Jurkat, Clone E6-1 (cell line): ENCODE measurements around the gene PER1.
A peak's percentile ranks its signal among the peaks of the same experiment; 100 is the strongest.

ENCODE experiments used
- DNase-seq: peaks from one replicate; pipeline ENCODE4 v3.0.0-alpha.2; 2011; ENCODE audit warnings: low read depth, low spot score
- H3K4me3 ChIP-seq: 2 replicates; pipeline ENCODE4 v1.5.1; 2011; ENCODE audit warnings: mild to moderate bottlenecking, low read length, control low read depth, moderate library complexity

Gene PER1

DNA sequence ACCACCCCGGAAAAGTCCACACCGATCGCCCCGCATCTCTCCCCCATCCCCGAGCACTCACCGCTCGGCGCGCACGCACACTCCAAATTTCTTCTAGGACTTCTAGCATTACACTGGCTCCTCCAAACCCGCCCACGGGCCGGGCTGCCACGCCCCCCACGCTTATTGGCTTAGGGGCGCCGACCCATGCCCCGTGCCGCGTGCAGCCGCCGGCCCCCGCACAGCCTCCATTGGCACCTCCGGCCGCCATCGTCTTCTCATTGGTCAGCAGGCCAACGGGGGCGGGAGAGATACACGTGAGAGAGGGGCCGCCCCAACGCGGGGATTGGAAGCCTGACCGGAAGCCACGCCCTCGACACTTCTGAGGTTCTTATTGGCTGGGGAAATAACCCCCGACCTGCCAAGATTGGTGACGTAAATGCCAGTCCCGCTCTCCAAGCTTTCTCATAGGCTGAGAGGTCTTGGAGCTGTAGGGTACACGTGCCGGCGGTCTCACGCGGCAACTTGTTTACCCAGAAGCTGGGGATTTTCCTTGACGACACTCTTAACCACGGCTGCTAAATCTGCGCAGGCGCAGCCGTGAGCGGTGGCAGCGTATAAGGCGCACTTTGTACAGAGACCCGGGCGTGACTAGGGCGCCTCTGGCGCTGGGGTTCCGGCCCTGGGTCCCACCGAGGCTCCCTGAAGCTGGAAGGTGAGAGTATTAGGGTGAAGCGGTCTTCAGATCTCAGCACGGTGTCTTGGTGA, 4.2 kb upstream of the PER1 start:
- peak overlapping the region; percentile 73 for H3K4me3 ChIP-seq
- DNase-seq: peak; percentile 100

DNA sequence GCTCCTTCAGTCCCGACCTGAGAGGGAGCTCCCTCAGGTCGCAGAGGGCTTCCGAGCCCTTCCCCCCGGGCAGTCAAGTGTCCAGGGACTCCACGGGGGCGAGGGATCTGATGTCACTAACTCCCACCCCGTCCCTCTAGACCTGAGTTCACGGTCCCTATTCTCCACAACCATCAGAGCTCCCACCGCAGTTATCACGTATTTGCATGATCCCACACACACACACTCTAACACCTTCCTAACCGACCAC, 3.7 kb upstream of the PER1 start:
- no peak for DNase-seq
- peak overlapping the region; percentile 73 for H3K4me3 ChIP-seq

DNA sequence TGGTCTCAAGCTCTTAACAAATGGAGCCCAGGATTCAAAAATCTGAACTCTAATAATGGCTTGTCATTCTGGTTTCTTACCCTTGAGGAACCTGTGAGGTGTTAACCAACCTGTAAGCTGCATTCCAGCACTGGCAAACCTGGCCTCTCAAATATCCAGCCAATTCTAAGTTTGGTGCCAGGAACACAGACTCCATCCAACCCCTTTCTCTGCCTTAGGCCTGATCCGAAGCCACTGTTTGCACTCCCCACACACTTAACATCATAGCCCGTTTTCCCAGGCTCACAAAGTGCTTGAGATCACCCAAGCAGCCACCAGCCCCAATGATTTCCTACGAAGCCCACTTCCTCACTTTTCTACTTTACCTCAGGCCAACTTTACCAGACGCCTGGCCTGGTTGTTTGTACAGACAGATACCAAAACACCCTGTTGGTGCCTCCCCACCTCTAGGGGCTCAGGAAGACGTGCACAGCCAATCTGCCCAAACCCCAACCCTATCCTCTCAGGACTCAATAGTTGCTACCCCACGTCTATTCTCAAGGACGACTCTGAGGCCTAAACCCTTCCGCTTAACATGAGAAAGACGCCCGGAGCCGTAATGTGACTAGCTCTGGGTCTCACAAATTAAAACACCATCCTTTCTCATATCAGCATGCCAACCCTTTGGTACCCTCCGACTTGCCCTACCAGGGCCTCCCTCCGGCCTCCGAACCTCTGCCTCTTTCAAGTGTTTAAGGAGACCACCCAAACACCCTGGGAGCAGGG, 3.2 kb upstream of the PER1 start:
- no peak for DNase-seq
- peak overlapping the region; percentile 73 for H3K4me3 ChIP-seq

DNA sequence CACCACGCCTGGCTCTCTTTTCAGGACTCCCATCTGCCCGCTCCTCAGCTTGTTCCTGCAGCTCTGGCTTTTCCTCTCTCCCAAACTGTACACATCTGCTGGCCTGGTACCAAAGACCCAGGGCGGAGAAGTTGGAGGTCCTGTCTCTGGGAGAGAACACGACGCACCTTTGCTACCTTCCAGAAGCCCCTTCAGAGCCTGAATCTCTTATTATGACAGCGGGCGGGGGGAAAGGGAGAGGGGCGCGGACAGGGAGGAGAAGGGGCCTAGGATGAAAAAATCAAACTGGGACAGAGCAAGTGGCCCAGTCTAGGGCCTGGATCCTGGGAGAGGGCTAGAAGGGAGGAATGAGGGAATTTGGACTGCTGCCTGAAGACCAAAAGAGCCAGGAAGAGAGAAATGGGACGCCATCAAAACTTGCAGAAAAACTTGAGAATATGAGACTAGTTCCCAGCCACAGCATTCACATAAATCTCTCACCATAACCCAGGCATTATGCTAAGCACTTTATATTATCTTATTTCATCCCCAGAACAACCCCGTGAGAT, 2.5 kb upstream of the PER1 start:
- DNase-seq: no peak
- H3K4me3 ChIP-seq: no peak overlapping the region

DNA sequence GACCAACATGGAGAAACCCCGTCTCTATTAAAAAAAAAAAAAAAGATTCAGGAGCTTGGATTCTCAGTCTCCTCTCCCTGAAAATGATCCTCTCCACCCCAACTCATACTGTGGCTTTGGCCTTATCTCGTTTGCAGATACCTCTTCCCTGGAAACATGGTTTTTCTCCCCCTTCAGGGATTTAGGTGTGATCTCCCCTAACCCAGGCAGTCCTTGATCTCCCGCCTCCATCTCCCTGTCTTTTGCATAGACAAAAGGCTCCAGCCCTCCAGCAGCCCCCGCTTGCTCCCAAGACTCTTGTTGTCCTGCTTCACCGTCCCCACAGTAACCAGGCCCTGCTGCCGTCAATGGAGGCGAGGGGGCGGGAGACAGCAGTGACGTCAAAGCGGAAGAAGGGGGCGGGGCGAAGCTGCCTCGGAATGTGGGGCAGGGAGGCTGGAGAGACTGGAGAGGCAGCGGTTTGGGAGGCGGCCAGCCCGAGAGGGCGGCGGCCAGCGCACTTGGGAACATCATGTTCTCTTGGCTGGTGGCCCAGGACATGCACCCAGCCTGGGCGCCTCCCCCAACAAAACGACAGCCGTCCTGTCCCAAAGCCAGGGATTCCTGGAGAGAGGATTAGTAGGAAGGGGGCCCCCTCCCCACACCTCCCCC, 1.9 kb upstream of the PER1 start:
- no peak for DNase-seq
- H3K4me3 ChIP-seq: peak overlapping the region; percentile 28; the same call in 1 of the 2 replicates

DNA sequence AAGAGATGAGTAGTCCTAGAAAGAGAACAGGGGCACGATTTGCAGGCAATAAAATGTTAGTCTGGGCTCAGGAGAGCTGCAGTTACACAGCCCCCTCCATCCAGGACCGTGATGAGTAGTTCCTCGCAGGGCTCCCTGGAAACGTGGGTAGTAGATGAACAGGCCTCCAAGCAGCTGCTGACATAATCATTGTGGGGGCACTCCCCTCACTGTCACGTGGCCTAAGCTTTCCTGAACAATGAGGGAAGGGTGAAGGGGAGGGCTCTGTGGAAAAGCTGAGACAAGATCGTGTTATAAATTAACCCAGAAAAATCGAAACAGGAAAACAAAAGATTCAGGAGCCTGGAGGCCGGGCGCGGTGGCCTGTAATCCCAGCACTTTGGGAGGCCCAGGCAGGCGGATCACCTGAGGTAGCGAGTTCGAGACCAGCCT, 1.3 kb upstream of the PER1 start:
- DNase-seq: no peak
- no peak overlapping the region for H3K4me3 ChIP-seq

DNA sequence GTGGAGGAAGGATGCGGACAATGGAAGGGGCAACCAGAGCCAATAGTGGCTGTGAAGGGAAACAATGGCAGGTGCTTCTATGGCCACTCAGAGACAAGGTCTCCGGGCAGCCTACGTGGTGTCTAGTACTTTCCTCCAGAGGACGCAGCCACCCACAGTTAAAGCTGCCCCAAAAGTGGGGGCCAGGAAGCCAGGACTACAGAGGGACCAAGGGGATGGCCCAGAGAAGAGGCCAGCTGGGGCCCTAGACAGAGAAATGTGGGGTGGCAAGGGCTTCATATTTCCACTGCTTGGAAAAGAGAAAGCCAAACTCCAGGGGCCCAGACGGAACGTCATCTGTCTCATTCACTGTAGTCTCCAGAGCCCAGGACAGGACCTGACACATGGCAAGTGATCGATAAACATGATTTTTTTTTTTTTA, 837 bp upstream of the PER1 start:
- DNase-seq: no peak
- peak overlapping the region; percentile 95 for H3K4me3 ChIP-seq

DNA sequence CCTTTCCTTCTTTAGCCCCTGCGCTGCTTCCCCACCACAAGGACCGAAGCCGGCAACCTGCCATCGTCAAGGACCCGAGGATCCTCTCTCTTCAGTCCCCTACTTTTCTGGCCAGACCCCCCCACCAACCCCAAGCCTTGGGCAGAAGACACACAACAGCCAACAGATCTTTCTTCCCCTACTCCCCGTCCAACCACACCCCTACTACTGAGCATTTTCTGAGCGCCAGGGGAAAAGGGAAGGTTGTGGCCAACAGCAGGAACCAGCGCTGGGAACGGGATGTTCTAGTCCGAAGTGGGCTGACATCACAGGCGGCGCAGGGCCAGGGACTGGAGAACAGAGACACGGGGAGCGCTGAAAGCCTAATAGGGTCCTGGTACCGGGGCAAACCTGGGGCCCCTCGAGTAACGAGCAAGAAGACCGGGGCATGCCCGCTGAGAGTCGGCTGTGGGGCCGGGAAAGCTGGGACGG, 528 bp downstream of the PER1 start:
- H3K4me3 ChIP-seq: peak overlapping the region; percentile 95
- no peak for DNase-seq

DNA sequence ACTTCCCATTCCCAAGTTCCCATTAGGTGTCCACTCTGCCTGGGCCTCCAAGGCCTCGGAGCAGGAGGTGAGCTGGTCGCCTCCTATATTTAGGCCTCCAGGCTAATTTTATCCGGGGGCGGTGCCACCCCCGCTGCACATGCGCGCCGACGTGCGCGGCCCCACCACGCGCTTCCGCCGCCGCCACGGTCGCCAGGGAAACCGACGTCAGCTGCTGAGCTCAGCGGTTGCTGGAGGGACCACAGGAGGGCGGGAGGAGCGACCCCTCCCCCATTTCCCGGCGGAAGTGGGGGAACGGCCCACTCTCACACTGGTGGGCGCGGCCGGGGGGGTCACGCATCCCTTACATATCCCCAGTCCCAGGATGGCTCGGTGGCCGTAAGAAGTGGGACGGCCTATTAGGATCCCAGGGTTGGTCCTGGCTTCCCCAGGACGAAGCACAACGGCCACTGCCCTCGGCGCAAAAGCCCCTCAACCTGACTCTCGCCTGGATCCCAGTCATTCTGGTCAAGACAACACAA, 1.0 kb downstream of the PER1 start:
- peak overlapping the region; percentile 95 for H3K4me3 ChIP-seq
- DNase-seq: peak; percentile 87

DNA sequence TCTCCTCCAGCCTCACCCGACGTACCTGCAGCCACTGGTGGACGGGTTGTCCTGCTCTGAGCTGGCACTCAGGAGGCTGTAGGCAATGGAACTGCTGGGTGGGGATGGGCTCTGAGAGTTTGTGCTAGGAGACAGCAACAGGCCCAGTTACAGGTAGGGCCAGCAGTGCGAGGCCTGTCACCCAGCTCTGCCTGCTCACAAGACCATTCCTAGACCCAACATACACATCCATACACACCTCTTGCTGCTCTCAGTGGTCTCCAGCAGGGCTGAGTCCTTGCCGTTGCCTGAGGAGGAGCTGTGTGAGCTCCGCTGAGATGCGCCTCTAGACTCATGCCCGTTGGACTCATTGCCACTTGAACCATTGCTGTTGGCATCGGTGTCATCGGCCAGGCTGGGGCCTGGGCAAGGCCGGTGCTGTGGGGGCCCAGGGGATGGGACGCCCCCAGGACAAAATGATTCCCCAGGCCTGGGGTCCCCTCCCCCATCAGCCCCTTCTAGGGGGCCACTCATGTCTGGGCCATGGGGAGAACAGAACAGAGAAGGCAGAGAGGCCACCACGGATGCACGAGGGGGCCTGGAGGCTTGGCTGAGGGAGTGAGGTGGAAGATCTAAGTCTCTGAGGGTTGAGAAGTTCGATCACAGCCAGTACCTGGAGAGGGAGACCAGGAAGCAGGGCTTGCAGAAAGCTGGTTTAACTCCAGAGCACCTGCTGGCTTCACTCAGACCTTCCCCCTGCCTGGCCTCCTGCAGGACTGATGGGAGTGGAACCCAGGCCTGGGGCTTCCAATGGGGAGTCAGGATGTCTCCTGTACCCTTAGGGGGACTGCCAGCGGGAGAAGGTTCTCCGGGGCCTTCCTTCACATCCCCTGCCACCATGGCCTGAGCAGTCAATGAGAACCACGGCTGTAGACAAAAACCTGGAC, 1.7 kb downstream of the PER1 start:
- DNase-seq: no peak
- peak overlapping the region; percentile 95 for H3K4me3 ChIP-seq

DNA sequence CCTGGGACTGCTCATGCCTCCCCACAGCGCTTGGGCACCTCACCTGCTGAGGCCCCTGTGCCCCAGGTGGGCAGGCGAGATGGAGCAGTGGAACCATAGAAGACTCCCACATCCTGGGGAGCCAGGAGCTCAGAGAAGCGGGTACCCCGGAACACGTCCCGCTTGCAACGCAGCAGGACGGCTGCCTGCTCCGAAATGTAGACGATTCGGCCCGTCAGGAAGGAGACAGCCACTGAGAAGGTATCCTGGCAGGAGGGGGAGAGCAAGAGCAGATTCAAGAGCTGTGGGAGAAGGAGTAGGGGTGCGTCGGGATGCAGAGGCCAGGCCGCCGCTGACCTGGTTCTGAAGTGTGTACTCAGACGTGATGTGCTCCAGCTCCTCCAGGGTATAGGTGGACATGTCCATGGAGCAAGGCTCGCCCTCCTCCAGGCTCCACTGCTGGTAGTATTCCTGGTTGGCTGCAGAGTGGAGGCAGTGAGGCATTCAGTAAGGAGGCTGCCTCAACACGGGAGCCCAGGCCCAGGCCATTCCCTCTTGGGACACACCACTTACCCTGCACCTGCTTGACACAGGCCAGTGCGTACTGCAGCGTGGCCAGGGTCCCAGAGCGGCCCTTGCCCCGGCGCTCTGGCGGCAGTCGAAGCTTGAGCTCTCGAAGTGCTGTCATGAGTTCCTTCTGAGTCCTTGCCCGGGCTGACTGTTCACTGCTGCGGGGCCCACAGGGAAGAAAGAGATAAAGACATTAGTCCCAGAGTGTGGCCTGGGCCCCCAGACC, 2.6 kb downstream of the PER1 start:
- no peak for DNase-seq
- no peak overlapping the region for H3K4me3 ChIP-seq

DNA sequence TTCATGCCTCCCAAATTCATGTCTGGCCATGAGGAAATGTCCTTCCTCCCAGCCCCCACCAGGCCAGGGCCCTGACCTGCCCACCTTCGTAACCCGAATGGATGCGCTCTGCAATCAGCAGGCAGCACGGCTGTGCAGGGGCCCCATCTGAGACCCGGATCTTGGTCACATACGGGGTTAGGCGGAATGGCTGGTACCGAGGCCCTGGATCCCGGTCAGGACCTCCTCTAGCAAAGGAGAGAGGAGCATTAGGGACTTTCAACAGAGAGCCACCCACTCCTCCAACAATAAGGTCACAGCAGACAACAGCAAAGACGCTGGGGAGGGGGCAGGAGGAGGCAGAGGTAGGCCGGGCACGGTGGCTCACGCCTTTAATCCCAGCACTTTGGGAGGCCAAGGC, 3.6 kb downstream of the PER1 start:
- no peak for DNase-seq
- H3K4me3 ChIP-seq: no peak overlapping the region

DNA sequence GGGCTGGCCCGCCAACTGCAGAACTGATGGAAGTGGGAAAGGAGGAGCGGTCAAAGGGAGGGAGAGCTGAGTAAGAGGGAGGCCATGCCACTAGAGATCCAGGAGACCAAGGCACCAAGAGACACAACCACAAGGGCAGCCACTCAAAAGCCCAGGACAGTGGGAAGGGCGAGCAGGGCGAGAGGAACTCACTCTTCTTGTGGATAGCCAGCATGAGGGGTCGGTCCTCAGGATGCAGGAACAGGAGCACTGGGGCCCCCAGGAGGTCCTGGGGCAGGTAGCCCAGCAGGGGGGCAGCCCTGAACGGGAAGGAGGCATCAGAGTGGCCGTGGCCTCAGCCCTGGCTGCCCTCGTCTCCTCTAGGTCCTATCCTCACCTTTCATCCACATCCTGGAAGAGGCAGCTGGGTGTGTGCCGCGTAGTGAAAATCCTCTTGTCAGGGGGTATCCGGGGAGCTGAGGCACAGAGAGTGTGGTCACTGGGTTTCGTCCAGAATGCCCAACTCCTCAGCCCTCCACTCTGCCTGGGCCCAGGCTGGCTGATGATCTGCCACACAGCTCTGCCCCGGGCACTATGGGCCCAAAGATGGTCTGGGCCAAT, 4.3 kb downstream of the PER1 start:
- DNase-seq: no peak
- H3K4me3 ChIP-seq: no peak overlapping the region

DNA sequence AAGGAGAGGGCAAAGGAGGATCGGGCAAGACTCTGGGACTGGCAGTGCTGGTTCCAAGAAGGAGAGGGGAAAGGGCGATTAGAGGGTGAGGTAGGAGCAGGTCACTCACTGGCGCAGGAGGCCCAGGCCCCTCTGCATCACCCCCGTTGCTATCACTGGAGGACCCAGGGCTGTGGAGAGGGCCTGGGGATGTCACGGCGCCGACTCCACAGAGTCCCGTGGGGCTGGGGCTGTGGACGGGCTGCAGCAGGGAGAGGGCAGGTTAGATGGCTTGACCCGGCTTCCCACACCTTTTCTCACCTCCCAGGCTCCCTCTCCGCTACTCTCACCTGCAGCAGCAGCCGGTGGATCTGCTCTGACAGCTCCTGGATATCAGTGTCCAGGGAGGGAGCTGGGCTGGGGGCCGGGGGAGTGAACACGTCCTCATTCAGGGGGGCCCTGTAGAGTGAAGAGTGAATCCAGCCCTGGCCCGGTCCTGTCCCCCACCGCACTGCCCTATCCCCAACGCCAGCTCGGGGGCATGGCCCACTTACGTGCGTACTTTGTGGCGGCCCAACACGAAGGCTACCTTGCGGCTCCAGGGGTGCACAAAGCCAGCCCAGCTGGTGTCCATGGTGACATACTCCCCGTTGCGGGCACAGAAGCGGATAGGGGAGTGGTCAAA, 4.9 kb downstream of the PER1 start:
- no peak for DNase-seq
- H3K4me3 ChIP-seq: no peak overlapping the region

DNA sequence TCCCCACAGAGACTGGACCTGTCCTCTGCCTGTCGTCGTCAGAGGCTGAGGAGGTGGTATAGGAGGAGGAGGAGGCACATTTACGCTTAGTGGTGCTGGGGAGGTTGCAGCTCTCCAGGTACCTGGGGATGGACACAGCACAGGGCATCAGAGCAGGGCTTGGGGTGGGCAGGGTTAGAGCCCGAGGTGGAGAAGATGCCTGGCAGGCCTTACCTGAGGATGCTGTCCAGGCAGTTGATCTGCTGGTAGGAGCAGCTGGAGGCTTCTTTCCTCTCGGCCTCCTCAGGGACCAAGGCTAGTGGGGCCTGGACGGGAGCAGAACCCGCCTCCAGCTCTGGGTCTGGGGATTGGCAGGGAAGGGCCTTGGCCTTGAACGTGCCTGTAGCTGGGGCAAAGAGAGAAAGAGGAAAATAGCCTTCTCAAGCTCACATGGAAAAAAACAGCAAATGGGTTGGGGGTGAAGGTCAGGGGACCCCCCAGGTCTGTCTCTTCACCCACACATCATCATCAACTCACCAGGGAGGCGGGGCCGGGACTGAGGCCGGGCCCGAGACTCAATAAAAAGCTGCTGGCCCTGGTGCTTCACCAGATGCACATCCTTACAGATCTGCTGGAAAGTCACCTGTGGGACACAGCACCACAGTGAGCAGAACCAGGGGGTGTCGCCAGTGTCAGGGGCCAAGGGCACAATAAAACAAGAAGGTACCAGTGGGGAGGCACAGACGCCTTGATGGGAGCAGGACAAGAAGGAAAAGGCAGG, 5.6 kb downstream of the PER1 start:
- no peak overlapping the region for H3K4me3 ChIP-seq
- DNase-seq: no peak

DNA sequence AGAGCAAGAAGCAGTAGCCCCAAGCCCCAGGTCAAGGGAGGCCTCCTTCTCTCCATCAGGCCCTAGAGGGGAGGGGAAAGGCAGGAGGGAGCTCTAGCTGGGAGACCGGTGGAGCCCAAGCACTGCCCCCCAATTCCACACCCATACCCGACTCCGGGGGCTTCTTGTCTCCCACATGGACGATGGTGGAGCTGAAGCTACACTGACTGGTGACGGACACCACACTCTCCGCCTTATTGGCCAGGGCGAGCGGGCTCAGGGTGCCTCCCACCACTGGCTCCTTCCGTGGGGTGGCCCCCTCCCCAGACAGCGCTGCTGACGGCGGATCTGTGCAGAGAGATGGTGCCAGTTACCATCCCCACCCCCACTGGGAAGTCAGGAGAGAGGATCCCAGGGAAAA, 6.4 kb downstream of the PER1 start:
- DNase-seq: no peak
- no peak overlapping the region for H3K4me3 ChIP-seq
